ENCODE measurements around the gene KRTAP19-1.
"Not testable (repeated sequence)": the region's sequence is repeated elsewhere in the genome, so short reads cannot be mapped to it uniquely, and the experiment has no call there.

The KRTAP19-1 gene

GRCh38 chr21:30480145-30480544 is at the start of gene KRTAP19-1:
Gene KRTAP19-1, minus strand, starts transcription at chr21:30480367. Its CDS starts 50 bp downstream, at chr21:30480317.
- DNase-seq, result no peak

- no peak for DNase-seq
Observed at GRCh38 chr21:30518876-30519275, 38.7 kb upstream of the KRTAP19-1 start.

DNA sequence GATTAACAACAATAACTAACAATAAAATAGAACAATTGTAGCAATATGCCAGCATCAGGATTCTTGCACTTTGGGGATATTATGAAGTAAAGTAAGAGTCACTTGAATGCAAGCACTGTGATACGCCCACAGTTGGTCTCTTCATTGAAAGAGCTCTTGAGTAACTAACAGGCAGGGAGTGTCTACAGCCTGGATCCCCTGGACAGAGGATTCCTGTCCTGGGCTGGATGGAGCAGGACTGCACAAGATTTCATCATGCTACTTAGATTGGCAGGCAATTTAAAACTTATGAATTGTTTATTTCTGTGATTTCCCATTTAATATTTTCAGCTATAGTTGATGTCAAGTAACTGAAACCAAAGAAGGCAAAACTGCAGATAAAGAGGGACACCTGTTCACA is 35.5 kb upstream of the KRTAP19-1 start:
- DNase-seq, result no peak

- not testable (repeated sequence) for DNase-seq
Observed at GRCh38 chr21:30505621-30506205, 25.5 kb upstream of the KRTAP19-1 start.

DNA sequence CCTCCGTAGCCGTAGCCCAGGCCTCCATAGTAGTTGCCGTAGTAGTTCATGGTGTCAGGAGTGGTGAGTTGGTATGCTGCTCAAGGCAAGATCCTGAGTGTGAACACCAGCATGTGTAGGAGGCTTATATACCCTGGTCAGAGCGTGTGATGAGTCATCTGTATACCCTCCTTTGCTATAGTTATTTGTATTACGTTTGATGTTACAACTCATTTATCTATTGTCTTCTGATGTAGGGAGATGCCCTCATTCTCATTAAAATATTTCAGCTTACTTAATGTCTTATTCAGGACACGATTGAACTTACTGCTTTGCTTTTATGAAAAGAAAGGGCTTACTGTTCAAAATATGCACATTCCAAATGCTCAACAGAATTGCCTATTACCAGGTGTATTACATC is 21.9 kb upstream of the KRTAP19-1 start, which contains the start of gene KRTAP19-5:
KRTAP19-5 (minus strand) TSS at position 101 of the 400 bp plus-strand sequence; CDS start at position 50, 51 bp downstream.
- DNase-seq, result no peak

GRCh38 chr21:30497065-30497464 is 16.9 kb upstream of the KRTAP19-1 start, which contains the start of gene KRTAP19-4:
Gene KRTAP19-4, minus strand, starts transcription at chr21:30497165. Its CDS starts 55 bp downstream, at chr21:30497110.
- no peak for DNase-seq

- no peak for DNase-seq
Observed at GRCh38 chr21:30491963-30492428, 11.8 kb upstream of the KRTAP19-1 start, which contains the start of gene KRTAP19-3. Gene KRTAP19-3, minus strand, starts transcription at chr21:30492013. Its CDS starts 56 bp downstream, at chr21:30491957.

- no peak for DNase-seq
Observed at GRCh38 chr21:30487336-30487735, 7.2 kb upstream of the KRTAP19-1 start, which contains the start of gene KRTAP19-2. Gene KRTAP19-2, minus strand, starts transcription at chr21:30487436. Its CDS starts 88 bp downstream, at chr21:30487348.

DNA sequence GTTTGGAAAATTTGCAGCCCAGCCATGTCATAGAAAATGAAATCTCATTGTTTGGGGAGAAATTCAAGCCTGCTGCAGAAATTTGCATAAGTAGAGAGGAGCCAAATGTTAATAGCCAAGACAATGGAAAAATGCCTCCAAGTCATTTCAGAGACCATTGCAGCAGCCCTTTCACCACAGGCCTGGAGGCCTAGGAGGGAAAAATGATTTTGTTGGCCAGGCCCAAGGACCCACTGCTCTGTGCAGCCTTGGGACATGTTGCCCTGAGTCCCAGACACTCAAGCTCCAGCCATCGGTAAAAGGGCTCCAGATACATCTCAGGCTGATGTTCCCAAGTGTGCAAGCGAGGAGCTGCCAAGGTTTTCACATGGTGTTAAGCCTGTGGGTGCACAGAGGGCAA is 6.0 kb upstream of the KRTAP19-1 start:
- DNase-seq, result no peak

- DNase-seq, result no peak
Observed at GRCh38 chr21:30482130-30482529, 2.0 kb upstream of the KRTAP19-1 start.

- DNase-seq, result no peak
Observed at GRCh38 chr21:30479259-30479658, 908 bp downstream of the KRTAP19-1 start.

DNA sequence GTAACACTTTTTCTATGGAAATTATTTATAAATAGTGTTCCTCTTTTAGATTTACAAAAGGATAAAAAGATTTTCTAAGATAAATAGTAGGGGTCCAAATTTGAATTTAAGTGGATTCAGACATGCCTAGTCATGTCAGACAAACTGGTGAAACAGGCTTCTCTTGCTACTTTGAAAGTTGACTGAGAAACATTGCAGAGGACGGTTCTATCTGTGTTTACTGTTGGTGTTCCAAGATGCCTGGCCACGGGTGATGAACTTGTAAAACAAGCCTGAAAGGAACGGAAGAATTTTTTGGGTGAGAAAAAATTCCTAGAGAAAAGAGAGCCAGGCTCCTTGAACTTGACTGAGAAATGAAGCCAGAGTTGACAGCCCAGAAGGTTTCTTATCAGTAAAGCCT is 2.2 kb downstream of the KRTAP19-1 start:
- DNase-seq, result no peak

GRCh38 chr21:30468900-30469714 is 11.1 kb downstream of the KRTAP19-1 start:
- no peak for DNase-seq

DNA sequence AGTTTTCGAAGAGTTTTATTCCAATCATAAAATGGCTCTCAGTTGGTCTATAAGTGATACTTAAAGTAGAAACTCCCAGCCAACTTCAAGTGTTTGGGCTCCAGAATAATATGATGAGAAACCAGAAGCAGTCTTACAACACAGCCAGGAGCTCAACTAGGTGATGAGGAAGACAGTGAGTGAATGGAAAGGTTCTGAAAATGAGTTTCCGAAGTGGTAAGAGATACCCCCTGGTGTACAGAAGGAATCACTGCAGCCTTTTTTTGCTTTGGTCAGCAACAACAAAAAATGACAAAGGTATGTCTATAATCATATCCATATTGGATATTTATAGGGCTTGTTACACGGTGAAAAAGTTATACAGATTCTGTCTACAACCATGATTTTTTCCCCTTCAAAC is 16.5 kb downstream of the KRTAP19-1 start:
- DNase-seq, result no peak

DNA sequence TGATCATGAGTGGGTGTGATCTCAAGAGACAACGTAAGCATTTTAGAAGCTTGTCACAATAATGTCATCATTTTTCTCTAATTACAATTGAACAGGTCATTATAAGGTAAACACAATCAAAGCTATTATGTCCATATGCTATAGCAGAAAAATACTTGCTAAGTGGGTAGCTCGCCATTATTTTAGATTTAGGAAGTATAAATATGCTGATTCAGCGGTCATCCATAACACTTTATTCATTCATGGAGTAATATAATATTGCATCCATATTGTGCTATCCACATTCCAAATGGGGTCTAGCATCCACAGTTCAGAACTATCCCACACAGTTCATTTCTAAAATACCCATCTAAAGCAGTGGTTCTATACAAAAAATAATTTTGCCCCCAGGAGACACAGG is 31.7 kb downstream of the KRTAP19-1 start:
- no peak for DNase-seq

- no peak for DNase-seq
Observed at GRCh38 chr21:30447056-30447455, 33.1 kb downstream of the KRTAP19-1 start.

DNA sequence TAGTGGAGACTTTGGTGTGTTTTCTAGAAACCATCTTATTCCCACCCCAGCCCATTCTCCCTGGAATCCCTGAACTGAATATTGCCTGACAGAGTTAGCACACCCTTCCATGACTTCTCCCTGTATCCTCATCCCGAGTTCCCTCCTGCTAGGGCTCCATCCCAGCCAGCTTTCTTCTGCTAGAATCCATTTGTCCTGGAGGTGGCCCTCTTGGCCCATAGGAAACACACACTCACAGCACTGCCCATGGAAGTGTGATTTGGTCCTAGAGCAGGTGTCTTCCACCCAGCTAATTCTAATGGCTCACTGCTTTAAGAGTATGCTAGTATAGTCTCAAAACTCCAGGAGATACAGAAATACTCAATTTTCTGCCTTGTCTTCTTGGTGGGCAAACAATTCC is 36.0 kb downstream of the KRTAP19-1 start:
- DNase-seq, result no peak

GRCh38 chr21:30443226-30443625 is 36.9 kb downstream of the KRTAP19-1 start:
- no peak for DNase-seq

- DNase-seq, result no peak
Observed at GRCh38 chr21:30439975-30440374, 40.2 kb downstream of the KRTAP19-1 start, which contains the start of gene KRTAP15-1. Gene KRTAP15-1, plus strand, starts transcription at chr21:30440275. Its CDS starts 53 bp downstream, at chr21:30440328.

DNA sequence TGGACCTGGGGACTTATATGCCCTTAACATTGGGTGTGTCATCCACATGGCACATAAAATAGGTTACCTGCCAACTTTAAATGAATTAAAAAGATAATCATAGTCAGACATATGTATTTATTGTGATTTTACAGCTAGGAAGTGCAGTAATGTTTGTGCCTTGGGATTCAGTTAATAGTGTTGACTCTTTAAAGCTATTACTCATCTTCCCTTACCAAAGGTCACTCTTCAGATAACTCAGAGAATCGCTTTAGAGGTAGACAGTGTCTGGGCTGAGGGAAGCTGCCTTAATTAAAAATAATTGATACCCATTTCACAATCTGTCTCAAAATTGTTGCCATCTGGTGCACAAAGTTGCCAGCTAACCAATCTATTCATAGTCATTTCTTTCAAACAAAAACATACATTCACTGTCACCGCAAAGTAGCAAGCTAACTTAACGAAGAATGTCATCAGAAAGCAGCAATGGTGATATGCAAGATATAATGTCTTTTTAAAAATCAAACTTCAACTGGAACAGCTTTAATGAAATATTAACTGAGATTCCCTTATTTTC is 43.1 kb downstream of the KRTAP19-1 start:
- DNase-seq, result no peak

DNA sequence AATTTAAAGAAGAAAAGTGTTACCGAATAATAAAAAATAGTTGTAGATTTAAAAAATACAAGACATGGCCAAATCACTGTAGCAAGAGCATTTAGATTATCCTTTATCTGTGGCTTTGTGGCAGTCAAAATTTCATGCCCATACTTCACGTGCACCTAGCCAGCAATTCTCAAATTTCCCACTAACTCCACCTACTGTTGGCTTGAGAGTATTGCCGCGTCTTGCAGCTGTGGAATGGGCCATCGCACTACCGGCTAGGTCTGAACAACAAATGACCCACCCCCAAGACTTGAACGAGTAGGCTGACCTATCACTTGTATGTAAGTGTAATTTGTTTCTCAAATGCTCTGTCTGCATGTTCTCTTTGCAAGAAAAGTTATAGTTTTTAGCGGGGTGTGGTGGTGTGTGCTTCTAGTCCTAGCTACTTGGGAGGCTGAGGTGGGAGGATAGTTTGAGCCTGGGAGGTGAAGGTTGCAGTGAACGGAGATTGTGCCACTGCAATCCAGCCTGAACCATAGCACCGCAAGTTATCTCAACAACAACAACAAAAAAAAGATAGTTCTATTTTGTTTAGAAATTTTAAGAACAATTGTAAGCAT is 46.0 kb downstream of the KRTAP19-1 start:
- no peak for DNase-seq

- no peak for DNase-seq
Observed at GRCh38 chr21:30430170-30430655, 50.0 kb downstream of the KRTAP19-1 start, which contains the start of gene KRTAP13-4. Gene KRTAP13-4, plus strand, starts transcription at chr21:30430220. Its CDS starts 56 bp downstream, at chr21:30430276.

Measured in CD4-positive, alpha-beta T cell treated with Interferon gamma for 1 hour (primary cell).